Measurements from ENCODE around the gene ZBTB46.

The ZBTB46 gene

GRCh38 chr20:63744158-63744557 is 86.9 kb downstream of the ZBTB46 start:
- no peak for DNase-seq

- no peak for DNase-seq
Measured at GRCh38 chr20:63743210-63743970, 87.7 kb downstream of the ZBTB46 start.

GRCh38 chr20:63742381-63743024 is 88.6 kb downstream of the ZBTB46 start:
- DNase-seq = no peak

GRCh38 chr20:63741676-63742380 is 89.2 kb downstream of the ZBTB46 start:
- DNase-seq = no peak

- no peak for DNase-seq
Measured at GRCh38 chr20:63741354-63741675, 89.7 kb downstream of the ZBTB46 start.

- DNase-seq = peak in 1 of 2 donors; percentile 25
Measured at GRCh38 chr20:63740627-63741353, 90.3 kb downstream of the ZBTB46 start.

GRCh38 chr20:63740070-63740626 is 90.9 kb downstream of the ZBTB46 start:
- DNase-seq = peak in 1 of 2 donors; percentile 38

GRCh38 chr20:63739130-63740069 is 91.7 kb downstream of the ZBTB46 start, which contains the start of gene SLC2A4RG:
SLC2A4RG (plus strand) TSS chr20:63739776; CDS start chr20:63739913, 137 bp downstream.
- DNase-seq = peak; percentile 48 to 63

GRCh38 chr20:63738687-63739129 is 92.4 kb downstream of the ZBTB46 start:
- peak in 1 of 2 donors; percentile 43 for DNase-seq

- DNase-seq = peak in 1 of 2 donors; percentile 46
Measured at GRCh38 chr20:63737945-63738686, 92.9 kb downstream of the ZBTB46 start.

- no peak for DNase-seq
Measured at GRCh38 chr20:63737695-63737944, 93.4 kb downstream of the ZBTB46 start.

- peak; percentile 52 to 61 for DNase-seq
Measured at GRCh38 chr20:63736893-63737694, 94.0 kb downstream of the ZBTB46 start.

- DNase-seq = peak; percentile 66 to 72
Measured at GRCh38 chr20:63735859-63736718, 95.0 kb downstream of the ZBTB46 start, which contains the start of gene LIME1. LIME1 (plus strand) TSS chr20:63736664; CDS start chr20:63737550, 886 bp downstream.

- DNase-seq = no peak
Measured at GRCh38 chr20:63734946-63735858, 95.9 kb downstream of the ZBTB46 start.

GRCh38 chr20:63734111-63734945 is 96.7 kb downstream of the ZBTB46 start:
- no peak for DNase-seq

- no peak for DNase-seq
Measured at GRCh38 chr20:63733579-63734081, 97.4 kb downstream of the ZBTB46 start.

- DNase-seq = no peak
Measured at GRCh38 chr20:63733117-63733516, 97.9 kb downstream of the ZBTB46 start.

Measured in activated CD4-positive, alpha-beta T cell treated with anti-CD3 and anti-CD28 coated beads for 4 hours (primary cell).